ENCODE data around the gene ENGASE.

- TF ChIP-seq EZH2 (IDR thresholded peaks at IDR 0.05; ENCODE audit: insufficient read depth, poor library complexity, severe bottlenecking) (no peak), EZH2phosphoT487 (IDR thresholded peaks at IDR 0.05; ENCODE audit: insufficient read depth, low read depth) (no peak)
These were observed 8.8 kb downstream of the ENGASE start for GRCh38 chr17:79083191-79083971.
